Ectodermal cell (in vitro differentiated cells): ENCODE measurements around the gene TMEM234.

ENCODE experiments used
- H3K27ac ChIP-seq: 2 replicates; pipeline ENCODE4 v1.7.0; 2013; ENCODE audit warnings: mild to moderate bottlenecking, low read depth, low read length; ENCODE audit not compliant: insufficient read depth, poor library complexity, severe bottlenecking
- H3K27me3 ChIP-seq: 2 replicates; pipeline ENCODE4 v1.7.0; 2013; ENCODE audit warnings: mild to moderate bottlenecking, low read length; ENCODE audit not compliant: insufficient read depth, control insufficient read depth, poor library complexity, severe bottlenecking
- H3K36me3 ChIP-seq: one replicate; pipeline ENCODE4 v1.7.0; 2013; ENCODE audit warnings: low read length; ENCODE audit not compliant: control insufficient read depth, insufficient read depth
- H3K4me1 ChIP-seq: one replicate; pipeline ENCODE4 v1.7.0; 2013; ENCODE audit warnings: low read length; ENCODE audit not compliant: control insufficient read depth, insufficient read depth
- H3K4me3 ChIP-seq: 2 replicates; pipeline ENCODE4 v1.7.0; 2013; ENCODE audit warnings: low read depth, low read length, control low read depth; ENCODE audit not compliant: insufficient read depth
- H3K9me3 ChIP-seq: 2 replicates; pipeline ENCODE4 v1.7.0; 2013; ENCODE audit warnings: mild to moderate bottlenecking, low read length, moderate library complexity; ENCODE audit not compliant: control insufficient read depth
- WGBS, 2 experiments: methylation state at CpG; one replicate each; pipeline ENCODE4 v1.1.7; 2013; ENCODE audit warnings: missing lambda C conversion rate in 2 of 2; 5-methylcytosine and 5-hydroxymethylcytosine counted together

Gene TMEM234

GRCh38 chr1:32186491-32186890 lies 35.7 kb downstream of the TMEM234 start:
- peaks cover 79% of the 10 kb centered on the region for H3K36me3 ChIP-seq
- 92 to 100% methylated on average over 2 of the region's 2 CpGs for WGBS, 2 experiments

GRCh38 chr1:32186077-32186476 lies 36.1 kb downstream of the TMEM234 start:
- H3K9me3 ChIP-seq = no peaks in the 10 kb centered on the region
- H3K36me3 ChIP-seq = peaks cover 77% of the 10 kb centered on the region
- no peak overlapping the region for H3K4me3 ChIP-seq
- 93 to 98% methylated on average over 2 of the region's 2 CpGs for WGBS, 2 experiments
- H3K27me3 ChIP-seq = no peaks in the 10 kb centered on the region
- H3K4me1 ChIP-seq = peaks cover 3% of the 10 kb centered on the region
- H3K27ac ChIP-seq = no peak overlapping the region

More at GRCh38 chr1:32186491-32186890, 35.7 kb downstream of the TMEM234 start:
- H3K27me3 ChIP-seq = no peaks in the 10 kb centered on the region
- H3K4me3 ChIP-seq = no peak overlapping the region
- no peaks in the 10 kb centered on the region for H3K9me3 ChIP-seq
- no peak overlapping the region for H3K27ac ChIP-seq
- no peaks in the 10 kb centered on the region for H3K4me1 ChIP-seq

DNA sequence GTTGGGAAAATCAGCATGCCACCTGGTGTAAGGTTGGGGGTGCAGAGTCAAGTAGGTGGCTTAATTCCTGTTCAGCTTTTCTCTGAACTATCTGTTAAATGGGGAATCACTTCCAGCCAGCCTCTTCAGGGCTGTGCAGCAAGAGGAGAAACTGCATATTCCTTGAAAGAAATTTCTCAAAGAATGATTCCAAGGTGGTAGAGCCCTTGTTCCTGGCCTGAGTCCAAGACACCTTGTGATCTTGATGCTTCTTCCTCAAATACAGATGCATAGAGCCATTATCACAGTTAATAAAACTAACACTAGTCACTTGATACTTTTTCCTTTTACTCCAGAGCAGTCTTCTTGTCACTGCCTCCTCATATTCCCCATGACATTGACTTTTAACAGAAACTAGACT lies 37.5 kb downstream of the TMEM234 start:
- H3K9me3 ChIP-seq = no peaks in the 10 kb centered on the region
- no peak overlapping the region for H3K27ac ChIP-seq
- H3K27me3 ChIP-seq = no peaks in the 10 kb centered on the region
- no peak overlapping the region for H3K4me3 ChIP-seq
- peaks cover 7% of the 10 kb centered on the region for H3K4me1 ChIP-seq
- H3K36me3 ChIP-seq = peaks cover 64% of the 10 kb centered on the region

DNA sequence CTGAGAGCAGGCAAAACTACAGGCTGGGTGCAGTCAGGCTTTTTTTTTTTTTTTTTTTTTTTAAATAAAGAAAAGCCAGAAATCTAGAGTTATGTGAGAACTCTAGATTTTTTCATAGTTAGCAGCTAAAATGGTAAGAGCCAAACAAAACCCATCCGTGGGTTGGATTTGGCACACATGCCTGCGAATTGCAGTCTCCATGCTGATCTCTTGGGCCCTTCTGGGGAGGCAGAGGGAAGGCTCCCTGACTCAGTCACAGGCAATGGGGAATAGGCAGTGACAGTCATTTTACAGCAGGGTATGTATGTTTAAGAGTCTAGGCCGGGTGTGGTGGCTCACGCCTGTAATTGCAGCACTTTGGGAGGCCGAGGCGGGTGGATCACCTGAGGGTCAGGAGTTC lies 40.1 kb downstream of the TMEM234 start:
- peaks cover 11% of the 10 kb centered on the region for H3K4me1 ChIP-seq
- H3K9me3 ChIP-seq = no peaks in the 10 kb centered on the region
- H3K36me3 ChIP-seq = peaks cover 38% of the 10 kb centered on the region
- no peak overlapping the region for H3K4me3 ChIP-seq
- H3K27ac ChIP-seq = no peak overlapping the region
- WGBS, 2 experiments = 96 to 97% methylated on average over 6 of the region's 6 CpGs
- H3K27me3 ChIP-seq = no peaks in the 10 kb centered on the region

DNA sequence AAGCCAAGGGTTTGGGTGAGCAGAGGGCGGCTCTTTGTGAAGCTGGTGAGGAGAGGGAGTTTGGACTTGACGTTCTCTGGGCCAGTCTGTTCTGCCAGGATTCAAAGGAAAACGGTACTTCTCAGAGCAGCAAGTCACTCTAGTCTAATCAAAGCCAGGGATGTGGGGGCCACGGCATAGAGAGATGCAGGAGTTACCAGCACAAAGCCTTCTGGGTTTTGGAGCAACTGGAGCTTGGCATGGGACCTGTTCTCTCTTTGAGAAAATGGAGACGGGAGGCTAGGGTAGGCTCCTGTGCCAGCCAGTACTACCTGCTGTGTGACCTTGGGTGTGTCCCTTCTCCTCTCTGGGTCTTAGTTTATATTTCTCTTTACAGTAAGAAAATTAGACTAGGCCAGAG lies 40.6 kb downstream of the TMEM234 start:
- H3K4me3 ChIP-seq = no peak overlapping the region
- H3K4me1 ChIP-seq = peaks cover 11% of the 10 kb centered on the region
- 96 to 97% methylated on average over 5 of the region's 5 CpGs for WGBS, 2 experiments
- no peaks in the 10 kb centered on the region for H3K27me3 ChIP-seq
- H3K9me3 ChIP-seq = no peaks in the 10 kb centered on the region
- H3K36me3 ChIP-seq = peaks cover 34% of the 10 kb centered on the region
- no peak overlapping the region for H3K27ac ChIP-seq

DNA sequence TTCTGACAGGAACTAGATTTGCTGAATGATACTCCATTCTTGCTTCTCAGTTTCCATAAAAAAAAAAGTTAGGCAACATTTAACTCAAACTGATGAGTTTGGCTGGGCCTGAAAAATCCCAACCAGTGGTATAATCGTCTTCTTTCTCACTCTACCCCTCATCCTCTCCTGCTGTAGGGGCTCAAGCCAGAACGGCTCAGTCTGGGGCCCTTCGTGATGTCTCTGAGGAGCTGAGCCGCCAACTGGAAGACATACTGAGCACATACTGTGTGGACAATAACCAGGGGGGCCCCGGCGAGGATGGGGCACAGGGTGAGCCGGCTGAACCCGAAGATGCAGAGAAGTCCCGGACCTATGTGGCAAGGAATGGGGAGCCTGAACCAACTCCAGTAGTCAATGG lies 41.1 kb downstream of the TMEM234 start:
- H3K9me3 ChIP-seq = no peaks in the 10 kb centered on the region
- H3K4me1 ChIP-seq = peaks cover 11% of the 10 kb centered on the region
- no peak overlapping the region for H3K27ac ChIP-seq
- no peaks in the 10 kb centered on the region for H3K27me3 ChIP-seq
- peaks cover 29% of the 10 kb centered on the region for H3K36me3 ChIP-seq
- WGBS, 2 experiments = 93 to 94% methylated on average over 9 of the region's 9 CpGs
- H3K4me3 ChIP-seq = peak overlapping the region; percentile 77

DNA sequence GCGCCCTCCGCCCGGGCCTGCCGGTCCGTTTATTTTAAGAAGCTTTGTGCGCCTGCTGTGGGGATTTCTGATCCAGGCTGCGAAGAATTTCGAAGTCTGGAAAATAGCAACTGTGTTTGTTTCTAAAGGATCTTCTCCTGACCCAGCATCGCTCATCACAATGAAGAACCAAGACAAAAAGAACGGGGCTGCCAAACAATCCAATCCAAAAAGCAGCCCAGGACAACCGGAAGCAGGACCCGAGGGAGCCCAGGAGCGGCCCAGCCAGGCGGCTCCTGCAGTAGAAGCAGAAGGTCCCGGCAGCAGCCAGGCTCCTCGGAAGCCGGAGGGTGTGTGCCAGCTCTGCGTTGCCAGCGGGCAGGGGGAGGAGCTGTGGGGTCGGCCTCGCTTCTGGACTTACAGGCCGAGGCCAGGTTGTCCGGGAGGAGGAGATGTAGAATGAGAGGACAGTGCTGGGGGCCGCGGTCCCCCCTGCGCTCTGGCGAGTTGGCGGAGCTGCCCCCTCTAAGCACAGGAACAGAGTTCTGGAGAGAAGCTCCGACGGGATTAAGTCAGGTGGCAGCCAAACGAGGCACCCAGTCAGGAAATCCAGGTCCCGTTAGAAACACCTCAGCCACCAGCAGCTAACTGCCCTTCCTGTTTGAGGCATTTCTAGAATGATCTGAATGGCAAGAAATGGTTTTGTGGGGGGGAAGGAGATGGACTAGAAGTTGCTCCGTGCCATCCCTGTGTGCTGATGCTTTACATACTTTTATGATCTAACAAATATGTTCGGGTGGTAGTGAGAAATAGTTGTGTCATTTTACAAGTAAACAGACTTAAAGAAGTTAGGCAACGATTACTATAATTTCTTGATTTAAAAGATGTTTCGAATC lies 41.7 kb downstream of the TMEM234 start:
- Histone ChIP-seq H3K27me3 (no peaks in the 10 kb centered on the region), H3K27ac (peak overlapping the region; percentile 90), H3K4me3 (peak overlapping the region; percentile 77), H3K9me3 (no peaks in the 10 kb centered on the region), H3K4me1 (peaks cover 11% of the 10 kb centered on the region), H3K36me3 (peaks cover 27% of the 10 kb centered on the region)
- 17 to 19% methylated on average over 36 of the region's 36 CpGs for WGBS, 2 experiments

- Histone ChIP-seq H3K36me3 (peaks cover 21% of the 10 kb centered on the region), H3K9me3 (no peaks in the 10 kb centered on the region), H3K27ac (peak within 1 kb of the TSS; percentile 90), H3K27me3 (no peaks in the 10 kb centered on the region), H3K4me1 (peaks cover 11% of the 10 kb centered on the region), H3K4me3 (peak within 1 kb of the TSS; percentile 77)
- WGBS, 2 experiments = 1% methylated on average over 79 of the region's 79 CpGs
Measured at GRCh38 chr1:32179443-32180185, 42.5 kb downstream of the TMEM234 start, which contains the start of gene TXLNA. TXLNA (plus strand) TSS chr1:32179675; CDS start chr1:32180346, 671 bp downstream.

DNA sequence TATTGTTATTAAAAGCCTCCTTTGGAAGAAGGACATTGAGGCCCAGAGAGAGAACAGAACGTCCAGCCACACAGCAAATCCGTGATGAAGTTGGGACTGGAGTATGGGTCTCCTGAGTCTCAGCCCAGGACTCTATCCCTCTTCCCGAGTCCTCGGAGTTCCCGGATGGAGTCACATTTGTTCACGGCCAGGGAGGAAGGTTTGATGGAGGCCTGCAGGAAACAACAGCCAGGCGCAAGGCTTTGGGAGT lies 43.0 kb downstream of the TMEM234 start:
- H3K27me3 ChIP-seq = no peaks in the 10 kb centered on the region
- H3K4me3 ChIP-seq = peak overlapping the region; percentile 77
- peaks cover 11% of the 10 kb centered on the region for H3K4me1 ChIP-seq
- peak overlapping the region; percentile 41 for H3K27ac ChIP-seq
- H3K36me3 ChIP-seq = peaks cover 16% of the 10 kb centered on the region
- no peaks in the 10 kb centered on the region for H3K9me3 ChIP-seq
- WGBS, 2 experiments = 42 to 47% methylated on average over 7 of the region's 7 CpGs

GRCh38 chr1:32178380-32179192 lies 43.6 kb downstream of the TMEM234 start:
- WGBS, 2 experiments = 86 to 90% methylated on average over 7 of the region's 7 CpGs

More at GRCh38 chr1:32178380-32179192, 43.6 kb downstream of the TMEM234 start:
- Histone ChIP-seq H3K9me3 (no peaks in the 10 kb centered on the region), H3K27me3 (no peaks in the 10 kb centered on the region), H3K36me3 (peaks cover 11% of the 10 kb centered on the region), H3K27ac (peak overlapping the region; percentile 41), H3K4me1 (peaks cover 11% of the 10 kb centered on the region), H3K4me3 (peak overlapping the region; percentile 77)
